GM12801 (cell line): Measurements from ENCODE around the gene GAPDH.

Experiments used
- TF ChIP-seq, protein P1 (sequence below): IDR thresholded peaks from one replicate; pipeline ENCODE4 v1.5.1; 2011; ENCODE audit warnings: control low read depth; ENCODE audit not compliant: insufficient read length; ENCODE audit errors: extremely low read depth

Gene GAPDH

GRCh38 chr12:6570264-6570887 is 36.1 kb downstream of the GAPDH start:
- TF ChIP-seq, protein P1, sequence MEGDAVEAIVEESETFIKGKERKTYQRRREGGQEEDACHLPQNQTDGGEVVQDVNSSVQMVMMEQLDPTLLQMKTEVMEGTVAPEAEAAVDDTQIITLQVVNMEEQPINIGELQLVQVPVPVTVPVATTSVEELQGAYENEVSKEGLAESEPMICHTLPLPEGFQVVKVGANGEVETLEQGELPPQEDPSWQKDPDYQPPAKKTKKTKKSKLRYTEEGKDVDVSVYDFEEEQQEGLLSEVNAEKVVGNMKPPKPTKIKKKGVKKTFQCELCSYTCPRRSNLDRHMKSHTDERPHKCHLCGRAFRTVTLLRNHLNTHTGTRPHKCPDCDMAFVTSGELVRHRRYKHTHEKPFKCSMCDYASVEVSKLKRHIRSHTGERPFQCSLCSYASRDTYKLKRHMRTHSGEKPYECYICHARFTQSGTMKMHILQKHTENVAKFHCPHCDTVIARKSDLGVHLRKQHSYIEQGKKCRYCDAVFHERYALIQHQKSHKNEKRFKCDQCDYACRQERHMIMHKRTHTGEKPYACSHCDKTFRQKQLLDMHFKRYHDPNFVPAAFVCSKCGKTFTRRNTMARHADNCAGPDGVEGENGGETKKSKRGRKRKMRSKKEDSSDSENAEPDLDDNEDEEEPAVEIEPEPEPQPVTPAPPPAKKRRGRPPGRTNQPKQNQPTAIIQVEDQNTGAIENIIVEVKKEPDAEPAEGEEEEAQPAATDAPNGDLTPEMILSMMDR = no peak

DNA sequence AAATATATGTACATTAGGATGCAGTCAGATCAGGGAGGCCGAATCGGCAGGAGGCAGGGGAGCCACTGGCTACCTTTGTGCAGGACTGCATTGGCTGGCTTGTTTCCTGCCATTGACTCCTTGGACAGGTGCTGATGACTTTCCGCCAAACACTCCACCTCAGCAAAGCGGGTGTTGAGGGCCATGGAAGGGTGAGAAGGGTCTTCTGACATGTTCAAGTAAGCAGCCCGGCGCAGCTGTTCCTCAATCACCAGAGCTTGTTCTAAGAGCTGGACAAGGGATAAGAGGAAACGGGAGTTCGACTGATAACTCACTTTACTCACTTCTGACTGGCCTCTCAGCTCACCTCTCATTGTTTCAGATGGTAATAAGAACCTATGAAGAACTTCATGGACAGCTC is 38.7 kb downstream of the GAPDH start:
- TF ChIP-seq, protein P1 = no peak

DNA sequence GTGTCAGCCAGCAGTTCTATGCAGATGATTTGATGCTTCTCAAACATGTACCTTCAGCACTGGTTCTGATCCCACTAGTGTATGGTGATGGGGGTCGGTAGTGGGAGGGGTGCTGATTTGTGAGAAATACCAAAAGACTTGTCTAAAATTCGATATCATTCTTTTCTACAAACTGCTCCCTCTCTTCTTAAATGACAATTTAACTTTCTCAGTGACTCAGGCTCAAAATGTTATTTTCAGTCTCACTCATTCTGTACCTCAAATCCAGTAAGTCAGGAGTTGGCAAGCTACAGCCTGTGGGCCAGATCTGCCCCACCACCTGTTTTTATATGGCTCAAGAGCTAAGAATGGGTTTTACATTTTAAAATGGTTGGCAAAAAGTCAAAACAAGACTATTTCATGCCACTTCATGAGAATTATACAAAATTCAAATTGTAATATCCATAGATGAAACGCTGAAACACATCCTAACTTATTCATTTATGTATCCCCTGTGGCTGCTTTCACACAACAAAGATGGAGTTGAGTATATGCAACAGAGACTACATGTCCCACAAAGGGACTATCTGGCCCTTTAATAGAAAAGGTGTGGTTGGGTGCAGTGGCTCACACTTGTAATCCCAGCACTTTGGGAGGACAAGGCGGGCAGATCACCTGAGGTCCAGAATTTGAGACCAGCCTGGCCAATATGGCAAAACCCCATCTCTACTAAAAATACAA is 40.4 kb downstream of the GAPDH start:
- TF ChIP-seq, protein P1 = no peak

DNA sequence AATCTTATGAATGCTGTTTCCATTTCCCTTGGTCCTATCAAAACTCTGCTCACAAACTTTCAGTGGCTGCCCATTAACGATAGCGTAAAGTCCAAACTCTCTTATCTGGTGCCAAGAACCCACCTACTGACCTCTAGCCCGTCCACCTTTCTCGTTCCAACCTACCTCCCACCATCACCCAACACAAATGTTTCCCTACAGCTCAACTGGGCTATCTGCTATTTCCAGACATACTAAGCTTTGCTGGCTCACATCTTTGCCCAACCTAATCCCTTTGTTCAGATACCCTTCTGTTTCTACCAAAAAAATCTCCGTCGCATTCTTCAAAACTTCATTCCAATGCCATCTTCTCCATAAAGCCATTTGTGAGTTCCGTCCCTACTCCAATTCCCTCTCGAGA is 41.3 kb downstream of the GAPDH start:
- TF ChIP-seq, protein P1 = no peak

DNA sequence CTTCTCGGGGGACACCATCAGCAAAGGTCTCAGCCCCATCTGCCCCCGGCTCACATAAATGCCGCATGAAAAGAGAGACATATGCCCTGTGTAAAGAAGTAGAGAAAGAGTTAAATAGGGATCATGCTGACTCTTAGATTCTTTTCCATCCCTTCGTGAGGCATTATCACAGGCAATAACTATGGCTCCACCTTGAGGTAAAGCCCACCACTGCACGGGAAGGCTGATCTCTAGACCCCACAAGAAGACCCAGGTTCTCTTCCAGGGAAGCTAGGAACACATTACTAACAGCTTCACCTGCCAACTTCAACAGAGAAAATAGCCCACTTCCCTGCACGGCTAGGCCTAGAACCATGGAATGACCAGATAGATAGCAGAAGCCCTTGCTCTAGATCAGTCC is 47.9 kb downstream of the GAPDH start:
- TF ChIP-seq, protein P1 = no peak

DNA sequence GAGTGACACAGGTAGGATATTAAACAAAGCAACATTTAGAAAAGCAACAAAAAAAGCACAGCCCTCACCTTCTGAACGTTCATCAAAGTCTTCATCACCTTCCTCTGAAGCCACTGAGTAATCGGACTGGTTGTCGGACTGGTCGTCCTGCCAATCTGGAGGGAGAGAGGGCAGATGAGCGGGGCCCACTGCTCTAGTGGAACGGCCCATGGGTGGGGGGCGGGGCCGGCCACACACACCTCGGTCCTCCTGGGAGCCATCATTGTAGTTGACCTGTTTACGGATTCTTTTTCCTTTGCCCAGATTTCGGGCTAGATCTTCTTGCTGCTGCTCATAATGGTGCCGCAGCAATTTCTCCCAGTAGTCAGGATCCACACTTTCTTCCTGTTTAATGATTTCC is 48.6 kb downstream of the GAPDH start:
- TF ChIP-seq, protein P1 = no peak

- TF ChIP-seq, protein P1 = no peak
Measured at GRCh38 chr12:6584293-6584692, 50.0 kb downstream of the GAPDH start.
